PC-3 (cell line): ENCODE data around the gene BCR. TPM values are rescaled to one million over a fixed set of nuclear protein-coding genes. Genes with fewer than 3 reads are reported as not detected.

Experiments
- ATAC-seq: fragments of 200-7000 bp; cut with Tn5 transposase; 2 replicates; pipeline ENCODE4 v1.9.1; 2020; ENCODE audit warnings: mild to moderate bottlenecking, moderate library complexity
- BruUV-seq: library from RNA; stranded (reverse); fragments of 400-500 nt; replicated peaks from 2 replicates; lab custom pipeline; 2021; lab: Mats Ljungman, UMichigan
- CTCF ChIA-PET: fragments of 300-600 bp; sonication (Branson Sonifier 250); formaldehyde crosslinking; loops from one replicate; lab custom pipeline; 2022; ENCODE audit warnings: antibody characterized with exemption; lab: Charles Lee
- POLR2A ChIA-PET: fragments of 300-600 bp; sonication (Branson Sonifier 250); formaldehyde crosslinking; loops from one replicate; lab custom pipeline; 2022; ENCODE audit warnings: antibody characterized with exemption; ENCODE audit not compliant: unreplicated experiment; lab: Charles Lee
- DNase-seq: peaks from one replicate; pipeline ENCODE4 v3.0.0-alpha.2; 2015
- H2AFZ ChIP-seq: fragments of 300-600 bp; sonication (generic); 2 replicates; pipeline ENCODE4 v1.6.0; 2016; ENCODE audit warnings: antibody characterized with exemption, low read length
- H3F3A ChIP-seq: fragments of 300-600 bp; sonication (generic); one replicate; pipeline ENCODE4 v1.6.0; 2017; ENCODE audit warnings: antibody characterized with exemption, low read length, control low read depth, mild to moderate bottlenecking; ENCODE audit not compliant: unreplicated experiment
- H3K27ac ChIP-seq: fragments of 300-600 bp; sonication (generic); 2 replicates; pipeline ENCODE4 v1.5.1; 2016; ENCODE audit warnings: mild to moderate bottlenecking, low read length
- H3K27me3 ChIP-seq: fragments of 300-600 bp; sonication (generic); 2 replicates; pipeline ENCODE4 v1.6.1; 2016; ENCODE audit warnings: low read length, mixed read lengths
- H3K36me3 ChIP-seq: fragments of 300-600 bp; sonication (generic); 2 replicates; pipeline ENCODE4 v1.6.1; 2016; ENCODE audit warnings: low read depth, mixed run types, low read length, mixed read lengths
- H3K4me1 ChIP-seq: fragments of 300-600 bp; sonication (generic); 2 replicates; pipeline ENCODE4 v1.5.1; 2016; ENCODE audit warnings: low read length; ENCODE audit not compliant: insufficient read depth
- H3K4me2 ChIP-seq: fragments of 300-600 bp; sonication (generic); 2 replicates; pipeline ENCODE4 v1.6.0; 2016; ENCODE audit warnings: low read length
- H3K4me3 ChIP-seq: fragments of 300-600 bp; sonication (generic); 2 replicates; pipeline ENCODE4 v1.5.1; 2016; ENCODE audit warnings: mild to moderate bottlenecking, low read length, mixed read lengths
- H3K79me2 ChIP-seq: fragments of 300-600 bp; sonication (generic); 2 replicates; pipeline ENCODE4 v1.6.1; 2017; ENCODE audit warnings: low read length, mixed read lengths
- H3K9ac ChIP-seq: fragments of 300-600 bp; sonication (generic); 2 replicates; pipeline ENCODE4 v1.6.0; 2016; ENCODE audit warnings: mild to moderate bottlenecking, low read length
- H3K9me2 ChIP-seq: fragments of 300-600 bp; sonication (generic); replicated peaks from 2 replicates; pipeline ENCODE4 v1.6.1; 2016; ENCODE audit warnings: mixed run types, low read length, mixed read lengths
- H3K9me3 ChIP-seq: fragments of 300-600 bp; sonication (generic); 2 replicates; pipeline ENCODE4 v1.6.1; 2016; ENCODE audit warnings: low read length, mixed read lengths
- H4K20me1 ChIP-seq: fragments of 300-600 bp; sonication (generic); 2 replicates; pipeline ENCODE4 v1.6.1; 2016; ENCODE audit warnings: low read length, mixed read lengths
- EZH2 ChIP-seq: fragments of 300-600 bp; sonication (generic); IDR thresholded peaks from one replicate; pipeline ENCODE4 v1.6.1; 2017; ENCODE audit warnings: antibody characterized with exemption, mild to moderate bottlenecking, low read length; ENCODE audit not compliant: unreplicated experiment
- EZH2phosphoT487 ChIP-seq: fragments of 300-600 bp; sonication (generic); IDR thresholded peaks from 2 replicates; pipeline ENCODE4 v1.6.1; 2018; ENCODE audit warnings: mild to moderate bottlenecking, antibody characterized with exemption, low read length, borderline replicate concordance
- intact Hi-C: fragments of 100-400 bp; cut with micrococcal nuclease; formaldehyde crosslinking; loops from 2 replicates; pipeline ENCODE4 v1.9.0; 2023
- total RNA-seq: library from RNA; depleted of rRNA; stranded (reverse); fragments of >200 nt; gene quantifications from 2 replicates; pipeline ENCODE4 v1.2.3, GENCODE V29; 2014
- TF ChIP-seq, protein P1 (sequence below): fragments of 300-600 bp; sonication (generic); conservative IDR thresholded peaks from 2 replicates; pipeline ENCODE4 v1.5.1; 2017; ENCODE audit warnings: antibody characterized with exemption, low read depth, mild to moderate bottlenecking, low read length

BCR gene
- total RNA-seq, 1 experiment from 2014 or later = 36.8 TPM

DNA sequence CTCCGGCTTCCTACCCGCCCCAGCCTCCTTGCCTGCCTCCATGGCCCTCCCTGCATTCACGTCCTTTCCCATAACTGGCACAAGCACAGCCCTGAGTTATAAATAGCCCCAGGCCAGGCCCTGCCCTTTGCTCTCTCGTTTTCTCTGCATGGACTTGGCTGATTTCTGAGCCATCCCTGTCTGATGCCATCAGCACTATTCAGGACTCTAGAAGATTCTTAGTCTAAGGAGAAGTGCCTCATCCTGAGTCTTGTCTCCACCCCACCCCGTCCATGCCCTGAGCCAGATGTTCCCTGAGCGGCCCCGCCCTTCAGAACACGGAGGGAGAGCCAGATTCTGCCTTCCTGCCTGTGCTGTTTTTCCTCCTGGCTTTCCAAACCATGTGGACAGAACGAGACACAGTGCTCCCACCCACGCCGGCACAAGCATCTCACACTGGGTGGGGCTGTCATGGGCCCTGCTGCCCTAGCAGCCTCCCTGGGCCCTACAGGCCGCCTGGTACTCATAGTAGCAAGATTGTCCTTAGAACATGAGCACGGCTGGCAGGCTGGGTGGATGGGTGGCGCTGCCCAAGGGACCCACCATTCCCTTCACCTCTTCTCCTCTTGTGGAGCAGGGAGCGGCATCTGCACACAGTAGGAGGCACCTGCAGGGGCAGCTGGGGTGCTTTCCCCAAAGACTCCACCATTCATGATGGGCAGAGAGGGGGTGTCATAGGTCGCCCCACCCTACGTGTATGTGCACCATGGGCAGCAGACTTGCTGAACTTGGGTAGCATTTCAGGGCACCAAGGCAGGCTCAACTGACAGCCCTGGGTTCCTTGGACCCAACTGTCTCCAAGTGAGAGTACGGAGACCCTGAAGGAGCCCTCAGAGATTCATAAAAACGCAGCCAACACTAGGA is 76.9 kb downstream of the BCR start:
- Histone ChIP-seq H3K4me3 (no peak overlapping the region), H3K27me3 (no peaks in the 10 kb centered on the region), H3K9me2 (no peaks in the 10 kb centered on the region), H3K9me3 (no peaks in the 10 kb centered on the region), H3K79me2 (0 out of 2 replicates have a peak, but pooled peaks cover under 1% of the 10 kb centered on the region), H3K27ac (no peak overlapping the region), H4K20me1 (no peaks in the 10 kb centered on the region), H3K4me2 (no peak overlapping the region), H3F3A (no peaks in the 10 kb centered on the region), H3K4me1 (no peaks in the 10 kb centered on the region), H3K9ac (no peak overlapping the region), H2AFZ (no peak overlapping the region), H3K36me3 (no peaks in the 10 kb centered on the region)
- no peak for DNase-seq
- POLR2A ChIA-PET = no interaction called here
- no TSS peak for BruUV-seq
- no peak for ATAC-seq
- CTCF ChIA-PET = no interaction called here
- intact Hi-C loops = no loop called here
- TF ChIP-seq, protein P1, sequence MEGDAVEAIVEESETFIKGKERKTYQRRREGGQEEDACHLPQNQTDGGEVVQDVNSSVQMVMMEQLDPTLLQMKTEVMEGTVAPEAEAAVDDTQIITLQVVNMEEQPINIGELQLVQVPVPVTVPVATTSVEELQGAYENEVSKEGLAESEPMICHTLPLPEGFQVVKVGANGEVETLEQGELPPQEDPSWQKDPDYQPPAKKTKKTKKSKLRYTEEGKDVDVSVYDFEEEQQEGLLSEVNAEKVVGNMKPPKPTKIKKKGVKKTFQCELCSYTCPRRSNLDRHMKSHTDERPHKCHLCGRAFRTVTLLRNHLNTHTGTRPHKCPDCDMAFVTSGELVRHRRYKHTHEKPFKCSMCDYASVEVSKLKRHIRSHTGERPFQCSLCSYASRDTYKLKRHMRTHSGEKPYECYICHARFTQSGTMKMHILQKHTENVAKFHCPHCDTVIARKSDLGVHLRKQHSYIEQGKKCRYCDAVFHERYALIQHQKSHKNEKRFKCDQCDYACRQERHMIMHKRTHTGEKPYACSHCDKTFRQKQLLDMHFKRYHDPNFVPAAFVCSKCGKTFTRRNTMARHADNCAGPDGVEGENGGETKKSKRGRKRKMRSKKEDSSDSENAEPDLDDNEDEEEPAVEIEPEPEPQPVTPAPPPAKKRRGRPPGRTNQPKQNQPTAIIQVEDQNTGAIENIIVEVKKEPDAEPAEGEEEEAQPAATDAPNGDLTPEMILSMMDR = no peak
- no peak for TF ChIP-seq EZH2phosphoT487
- TF ChIP-seq EZH2 = no peak

DNA sequence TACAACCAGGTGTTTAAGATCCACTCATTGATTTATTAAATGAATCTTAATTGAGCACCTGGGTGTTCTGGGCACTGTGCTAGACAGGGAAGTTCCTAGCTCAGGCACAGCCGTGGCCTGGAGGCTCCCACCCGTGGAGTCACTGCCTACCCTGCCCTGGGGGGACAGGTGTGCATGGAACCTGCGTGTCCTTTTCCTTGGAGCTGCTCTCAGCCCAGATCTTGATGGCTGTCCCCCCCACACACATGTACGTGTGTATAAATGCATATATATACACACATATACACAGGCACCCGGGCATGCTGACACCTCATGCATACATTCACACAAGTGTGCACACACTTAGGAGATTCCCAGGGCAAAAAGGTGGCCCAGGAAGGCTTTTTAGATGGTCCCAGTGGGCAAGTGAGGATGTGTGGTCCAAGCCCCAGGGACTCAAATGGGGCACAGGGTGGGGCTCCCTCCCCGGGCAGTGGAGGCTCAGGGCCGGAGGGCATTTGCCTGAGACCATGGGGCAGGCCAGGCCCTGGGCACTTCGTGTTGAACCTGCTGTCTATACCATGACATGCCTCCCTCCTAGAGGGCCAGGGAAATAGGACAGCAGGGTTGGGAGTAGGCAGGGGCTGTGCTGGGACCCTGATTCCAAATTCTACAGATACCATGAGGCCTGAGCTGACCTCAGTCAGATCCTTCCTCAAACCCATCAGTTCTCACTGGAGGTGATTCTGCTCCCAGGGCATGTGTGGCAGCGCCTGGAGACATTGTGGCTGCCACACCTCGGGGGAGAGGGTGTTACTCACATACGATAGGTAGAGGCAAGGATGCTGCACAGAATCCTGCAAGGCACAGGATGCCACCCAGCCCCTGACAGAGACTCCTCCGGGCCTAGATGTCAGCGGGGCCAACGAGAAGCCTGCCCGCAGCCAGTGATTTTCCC is 77.8 kb downstream of the BCR start:
- POLR2A ChIA-PET = no interaction called here
- Histone ChIP-seq H3K9me2 (no peaks in the 10 kb centered on the region), H2AFZ (no peak overlapping the region), H3K27ac (no peak overlapping the region), H3K79me2 (no peaks in the 10 kb centered on the region), H3K36me3 (no peaks in the 10 kb centered on the region), H3K4me1 (no peaks in the 10 kb centered on the region), H3K4me3 (no peak overlapping the region), H4K20me1 (no peaks in the 10 kb centered on the region), H3K9ac (no peak overlapping the region), H3K9me3 (no peaks in the 10 kb centered on the region), H3F3A (no peaks in the 10 kb centered on the region), H3K4me2 (no peak overlapping the region), H3K27me3 (no peaks in the 10 kb centered on the region)
- CTCF ChIA-PET = no interaction called here
- no peak for ATAC-seq
- BruUV-seq = no TSS peak
- intact Hi-C loops = no loop called here
- no peak for DNase-seq
- TF ChIP-seq EZH2 (no peak), EZH2phosphoT487 (no peak)
- TF ChIP-seq, protein P1 = no peak
